ENCODE results near the gene PHLDB2. TPM values are rescaled to one million over a fixed set of nuclear protein-coding genes. Genes with fewer than 3 reads are reported as not detected.

PHLDB2 gene
- total and polyA plus RNA-seq, 2 of the 8 experiments (the other 6 are each of a cell fraction or from before 2014, with no cell fraction given), result 5.8 to 22.6 TPM

- Histone ChIP-seq H3K14ac (ENCODE audit: insufficient read length) (no peak overlapping the region), H4K91ac (replicated peaks; ENCODE audit: insufficient read length, low read length) (no peak overlapping the region), H3K23ac (ENCODE audit: insufficient read length) (no peak overlapping the region), H3K27ac (ENCODE audit: low read depth, low read length) (no peak overlapping the region), H2AFZ (ENCODE audit: low read length) (no peak overlapping the region), H2BK120ac (replicated peaks; ENCODE audit: low read depth, low read length) (no peak overlapping the region), H3K4ac (replicated peaks; ENCODE audit: insufficient read length, low read depth, low read length) (no peak overlapping the region), H3K4me1 (replicated peaks in 1 of 4; ENCODE audit: control insufficient read depth in 3 of 4, insufficient read depth in 4 of 4, low read length in 3 of 4) (no peaks in the 10 kb centered on the region), H3K56ac (replicated peaks; ENCODE audit: insufficient read length, low read depth, low read length) (no peak overlapping the region), H3K9me3 (ENCODE audit: insufficient read depth in 2 of 2, low read depth in 1 of 2, low read length in 1 of 2) (no peaks in the 10 kb centered on the region), H3K23me2 (ENCODE audit: low read depth, low read length) (peaks cover 3% of the 10 kb centered on the region), H2BK5ac (ENCODE audit: low read depth, low read length) (no peak overlapping the region), H3K27me3 (replicated peaks in 1 of 4; ENCODE audit: control insufficient read depth in 3 of 4, extremely low read depth in 1 of 4, insufficient read depth in 3 of 4, low read length in 3 of 4) (no peaks in the 10 kb centered on the region), H2BK20ac (ENCODE audit: low read length) (no peak overlapping the region), H2BK12ac (ENCODE audit: low read depth, low read length) (no peak overlapping the region), H3K79me1 (ENCODE audit: low read depth, low read length) (no peaks in the 10 kb centered on the region; the same call in 1 of the 2 replicates), H3K9ac (replicated peaks in 1 of 4; ENCODE audit: extremely low read depth in 1 of 4, low read depth in 3 of 4, low read length in 3 of 4) (no peak overlapping the region), H3K4me3 (ENCODE audit: extremely low read depth in 1 of 4, insufficient read depth in 2 of 4, low read depth in 3 of 4, low read length in 4 of 4) (no peak overlapping the region), H4K8ac (ENCODE audit: extremely low read depth, insufficient read depth, low read length) (no peak overlapping the region), H3K18ac (ENCODE audit: extremely low read depth, low read length) (no peak overlapping the region), H4K5ac (ENCODE audit: insufficient read length, low read depth, low read length) (no peak overlapping the region), H3K4me2 (ENCODE audit: insufficient read depth in 1 of 2, low read depth in 2 of 2, low read length in 2 of 2) (no peak overlapping the region), H3K36me3 (ENCODE audit: control insufficient read depth in 2 of 4, insufficient read depth in 4 of 4, low read length in 3 of 4) (no peaks in the 10 kb centered on the region), H3K79me2 (ENCODE audit: control insufficient read depth in 1 of 2, insufficient read depth in 2 of 2, low read length in 2 of 2) (peaks cover 0 to 17% of the 10 kb centered on the region in 2 experiments; a peak in 3 of 4 replicates), H2AK5ac (ENCODE audit: low read depth, low read length) (no peak overlapping the region), H4K20me1 (replicated peaks in 1 of 2; ENCODE audit: control insufficient read depth in 1 of 2, insufficient read depth in 2 of 2, low read length in 2 of 2) (no peaks in the 10 kb centered on the region), H2BK15ac (ENCODE audit: low read length) (no peak overlapping the region)
- no peak for FAIRE-seq
- TF ChIP-seq CTBP2 (IDR thresholded peaks at IDR 0.05; ENCODE audit: borderline replicate concordance, insufficient read depth, insufficient read length, low read length) (no peak), KDM1A (IDR thresholded peaks at IDR 0.05; ENCODE audit: borderline replicate concordance, low read length) (no peak), BACH1 (IDR thresholded peaks at IDR 0.05; ENCODE audit: low read length) (no peak), SIN3A (conservative IDR thresholded peaks at IDR 0.05 in 1 of 2, IDR thresholded peaks at IDR 0.05 in 1 of 2; ENCODE audit: low read depth in 1 of 2, low read length in 2 of 2) (no peak)
- 80% methylated on average over 2 of the region's 2 CpGs; no CpG with 5 or more reads in 1 of the 2 experiments for WGBS, 2 experiments (ENCODE audit: extremely low coverage in 1 of 2, insufficient coverage in 1 of 2, insufficient read length in 1 of 2, insufficient replicate concordance in 2 of 2, low coverage in 1 of 2, low lambda C conversion rate in 2 of 2, missing lambda C conversion rate in 1 of 2)
- ChIA-PET POLR2A (ENCODE audit: partially characterized antibody) (interaction anchor here (0.7 to 0.9 kb wide), 2 partner anchors 9 to 24 kb away, joined by 3 to 4 read pairs; no protein-coding TSS in a partner anchor), CTCF (ENCODE audit: partially characterized antibody) (interaction anchor here (1.0 to 4.5 kb wide), 3 partner anchors 8 to 259 kb away, joined by 3 to 30 read pairs (median 21); no protein-coding TSS in a partner anchor)
- DNase-seq (ENCODE audit: low read depth in 1 of 2, low spot score in 2 of 2), result no peak
Observed at GRCh38 chr3:111976254-111976653, 117.2 kb downstream of the PHLDB2 start.

Measured in H1 (cell line).